OCI-M1 (cell line): ENCODE measurements around the gene MAGEF1.

Experiments
- DNase-seq: peaks from one replicate; lab custom pipeline; 2025; lab: John Stamatoyannopoulos, UW

The MAGEF1 gene

DNA sequence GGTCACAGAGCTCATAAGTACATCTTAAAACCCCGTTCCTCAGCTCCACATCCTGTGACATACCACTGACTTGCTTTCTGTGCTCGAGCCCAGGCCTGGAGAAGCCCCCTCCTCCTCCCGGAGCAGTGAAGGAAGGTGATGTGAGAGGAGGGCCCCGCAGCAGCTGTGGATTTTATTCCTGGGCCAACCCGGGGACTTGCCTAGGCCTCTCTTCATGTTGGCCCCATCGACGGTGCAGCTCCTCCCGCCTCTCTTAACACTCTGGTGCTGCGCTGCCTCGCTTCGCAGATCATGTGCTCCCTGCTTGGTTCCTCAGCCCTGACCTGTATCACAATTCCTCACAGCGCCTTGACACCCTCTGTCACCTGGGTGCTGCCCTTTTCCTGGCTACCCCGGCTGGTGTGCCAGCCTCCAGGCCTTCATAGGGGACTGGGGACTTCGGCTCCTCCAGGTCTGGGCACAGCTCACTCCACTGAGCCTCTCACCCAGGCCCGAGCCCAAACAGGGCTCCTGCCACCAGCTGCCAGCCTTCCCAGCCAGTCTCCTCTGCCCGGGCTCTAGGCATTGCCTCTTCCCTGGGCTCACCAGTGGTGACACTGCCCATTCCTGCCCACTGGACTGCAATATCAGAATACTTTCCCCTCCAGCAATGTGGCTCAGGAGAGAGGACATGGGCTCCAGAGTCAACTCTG lies 21.5 kb downstream of the MAGEF1 start:
- DNase-seq, result no peak

- no peak for DNase-seq
Measured at GRCh38 chr3:184688882-184689271, 23.0 kb downstream of the MAGEF1 start.

DNA sequence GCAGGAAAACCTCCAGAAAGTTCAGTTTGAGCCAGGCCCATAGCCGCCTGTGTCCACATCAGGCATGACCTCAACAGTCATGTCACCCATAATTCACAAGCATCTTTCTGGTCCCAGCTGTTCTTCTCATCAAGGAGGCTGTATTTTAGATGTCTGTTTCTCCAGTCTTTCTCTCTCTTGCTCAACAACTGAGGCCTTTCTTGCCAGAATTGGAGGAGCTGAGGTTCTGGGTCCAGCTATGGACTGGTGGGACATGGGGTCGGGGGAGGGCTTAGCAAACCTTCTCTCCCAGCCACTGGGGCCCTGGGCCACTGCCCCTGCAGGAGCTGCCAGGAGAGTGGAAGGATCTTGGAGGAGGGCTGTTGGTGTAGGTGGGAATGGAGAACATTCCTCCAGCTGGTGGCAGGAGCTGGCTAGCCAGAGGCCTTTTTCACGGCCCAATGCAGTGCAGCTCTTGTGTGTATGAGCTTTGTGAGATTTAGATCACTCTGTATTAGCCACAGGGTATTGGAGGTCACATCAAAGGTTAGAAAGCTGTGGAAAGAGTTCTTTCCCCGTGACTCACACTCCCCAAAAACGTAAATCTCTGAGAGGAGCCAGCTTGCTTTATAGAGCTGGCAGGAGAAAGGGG lies 23.5 kb downstream of the MAGEF1 start:
- no peak for DNase-seq

- no peak for DNase-seq
Measured at GRCh38 chr3:184687363-184688015, 24.4 kb downstream of the MAGEF1 start.

DNA sequence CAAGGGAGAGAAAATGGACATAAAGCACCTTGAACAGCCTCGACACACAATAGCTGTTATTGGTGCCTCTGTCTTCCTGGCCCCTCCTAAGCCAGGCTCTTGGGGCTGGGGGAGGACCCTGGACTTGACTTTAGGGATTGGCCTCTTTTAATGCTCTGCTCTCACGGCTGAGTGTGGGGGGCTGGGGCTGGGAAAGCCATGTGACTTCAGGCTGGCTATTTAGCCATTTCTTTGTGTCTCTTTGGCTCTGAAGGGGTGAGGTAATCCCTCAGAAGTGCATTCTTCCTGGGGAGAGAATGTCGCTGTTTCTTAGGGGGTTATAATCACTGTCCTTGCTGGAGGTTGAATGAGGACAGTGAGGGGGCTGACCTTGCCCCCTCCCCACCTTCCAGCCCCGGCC lies 26.2 kb downstream of the MAGEF1 start:
- no peak for DNase-seq

GRCh38 chr3:184685055-184685454 lies 26.8 kb downstream of the MAGEF1 start:
- DNase-seq, result no peak

- no peak for DNase-seq
Measured at GRCh38 chr3:184683900-184684560, 27.8 kb downstream of the MAGEF1 start.

GRCh38 chr3:184683234-184683633 lies 28.6 kb downstream of the MAGEF1 start:
- no peak for DNase-seq

GRCh38 chr3:184682671-184683070 lies 29.2 kb downstream of the MAGEF1 start:
- no peak for DNase-seq

- DNase-seq, result no peak
Measured at GRCh38 chr3:184680385-184681345, 31.2 kb downstream of the MAGEF1 start.

DNA sequence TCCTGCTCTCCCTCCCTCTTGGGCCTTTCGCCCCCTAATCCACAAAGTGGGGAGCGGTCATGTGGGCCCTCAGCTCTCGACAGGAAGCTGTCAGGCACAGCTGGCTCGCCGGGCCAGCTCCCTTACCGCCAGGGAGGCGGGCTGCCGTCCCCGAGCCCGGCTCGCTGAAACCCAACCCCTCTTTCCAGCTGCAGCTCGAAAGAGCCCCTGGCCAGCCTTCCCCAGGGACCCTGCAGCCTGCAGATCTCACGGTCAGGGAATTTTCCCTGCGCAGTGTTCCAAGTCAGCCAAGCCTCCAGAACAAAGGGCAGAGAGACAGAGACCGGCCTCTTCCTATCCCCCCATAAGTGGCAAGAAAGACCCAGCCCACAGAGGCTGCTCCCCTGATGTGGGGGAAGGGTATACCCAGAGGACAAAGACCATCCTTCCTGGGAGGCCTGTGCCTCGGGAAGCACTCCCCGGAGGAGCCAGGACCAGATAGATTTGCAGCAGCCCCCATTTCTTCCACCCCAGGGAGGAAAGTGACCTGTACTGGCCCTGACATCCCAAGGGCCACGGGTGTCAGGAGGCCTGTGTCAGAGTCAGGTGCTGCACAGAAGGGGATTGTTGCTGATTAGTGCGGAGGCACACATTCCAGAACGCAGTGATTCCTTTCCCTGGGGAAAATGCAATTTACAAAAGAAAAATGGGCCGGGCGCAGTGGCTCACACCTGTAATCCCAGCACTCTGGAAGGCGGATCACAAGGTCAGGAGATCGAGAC lies 32.6 kb downstream of the MAGEF1 start:
- DNase-seq, result no peak

DNA sequence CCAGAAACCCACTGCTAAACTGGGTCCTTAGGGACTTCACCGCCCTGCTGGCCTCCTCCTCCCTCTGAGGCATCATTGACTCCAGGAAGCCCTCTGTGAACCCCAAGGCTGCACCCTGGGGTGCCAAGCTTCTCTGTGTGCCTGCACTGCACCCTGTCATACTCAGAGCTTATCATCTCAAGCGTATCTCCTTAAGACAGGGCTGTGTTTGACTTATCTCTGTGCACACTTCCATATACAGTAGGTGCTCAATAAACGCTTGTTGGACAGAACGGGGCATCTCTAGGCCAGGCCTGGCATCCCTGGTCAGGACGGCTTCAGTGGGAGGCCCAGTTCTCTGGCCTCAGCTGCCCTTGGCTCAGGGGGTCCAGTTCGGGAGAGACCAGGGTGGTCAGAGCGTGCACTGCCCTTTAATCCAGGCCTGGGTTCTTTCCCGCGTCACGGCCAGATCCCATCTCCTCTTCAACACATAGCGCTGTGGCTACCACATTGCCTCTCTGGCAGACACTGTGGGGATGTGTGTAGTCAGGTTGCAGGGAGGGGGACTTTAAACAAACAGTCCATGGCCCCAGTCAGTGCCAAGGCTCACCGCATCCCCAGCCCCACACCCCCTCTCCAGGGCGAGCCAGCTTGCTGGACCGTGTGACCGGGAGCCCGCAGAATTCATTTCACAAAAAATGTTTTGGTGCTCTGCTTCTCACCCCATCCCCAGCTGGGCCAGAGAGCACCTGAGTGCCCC lies 33.4 kb downstream of the MAGEF1 start:
- DNase-seq, result no peak

DNA sequence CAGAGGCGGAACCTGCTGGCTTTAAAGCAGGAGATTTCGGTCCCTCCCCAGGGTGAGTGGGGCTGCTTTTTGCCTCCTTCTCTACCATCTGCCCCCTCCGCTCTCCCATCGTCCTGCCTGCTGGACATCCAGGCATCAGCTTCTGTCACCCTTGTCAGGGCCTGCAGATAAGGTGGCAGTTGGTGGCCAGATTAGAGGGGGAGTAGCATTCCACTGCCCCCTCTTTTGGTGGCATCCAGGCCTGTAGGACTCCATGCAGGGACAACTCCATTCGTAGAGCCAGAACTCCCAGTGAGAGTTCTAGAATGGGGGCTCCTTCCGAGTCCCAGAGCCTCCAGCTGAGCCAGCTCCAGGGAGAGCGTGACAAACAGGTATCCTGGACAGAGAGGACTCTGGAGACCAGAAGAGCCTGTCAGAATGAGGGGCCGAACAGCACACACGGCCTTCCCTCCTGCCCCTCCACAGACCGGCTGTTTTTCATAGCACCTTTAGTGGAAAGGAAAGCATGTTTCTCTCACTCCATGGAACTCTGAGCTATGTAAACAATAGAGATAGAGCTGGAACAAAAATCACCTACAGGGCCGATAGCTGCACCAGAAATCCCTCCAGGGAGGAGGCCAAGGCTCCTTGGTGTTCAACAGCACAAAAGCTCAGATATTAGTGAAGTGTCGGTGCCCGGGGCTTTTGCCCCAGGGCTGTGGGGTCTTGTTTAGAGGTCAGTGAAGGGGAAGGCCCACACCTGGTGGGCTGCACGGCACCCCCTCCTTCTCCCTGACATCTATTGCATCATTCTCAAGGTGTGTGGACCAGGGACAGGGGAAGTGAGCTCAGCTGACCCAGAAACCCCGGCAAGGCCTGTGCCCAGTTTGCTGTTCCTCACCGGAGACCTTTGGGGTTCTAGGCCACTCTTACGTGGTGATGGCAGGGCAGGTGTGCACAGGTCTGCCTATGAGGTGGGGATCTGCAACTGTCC lies 34.2 kb downstream of the MAGEF1 start:
- no peak for DNase-seq

DNA sequence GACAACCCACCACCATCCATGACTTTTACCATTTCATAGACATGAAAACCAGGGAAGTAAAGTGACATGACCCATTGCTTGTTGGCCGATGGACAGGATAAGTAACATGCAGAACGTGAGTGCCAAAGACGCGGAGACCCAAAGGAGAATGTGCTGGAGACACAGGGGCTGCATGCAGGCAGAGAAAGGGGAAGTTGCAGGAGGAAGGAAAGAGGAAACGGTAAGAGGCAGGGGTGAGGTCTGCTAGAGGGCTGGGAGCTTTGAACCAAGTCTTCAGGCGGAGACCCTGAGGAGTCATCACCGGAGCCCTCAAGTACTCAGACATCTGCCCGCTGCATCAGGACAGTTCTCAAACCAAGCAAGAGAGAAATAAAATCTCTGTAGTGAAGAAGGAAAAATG lies 34.9 kb downstream of the MAGEF1 start:
- peak; percentile 45 for DNase-seq

DNA sequence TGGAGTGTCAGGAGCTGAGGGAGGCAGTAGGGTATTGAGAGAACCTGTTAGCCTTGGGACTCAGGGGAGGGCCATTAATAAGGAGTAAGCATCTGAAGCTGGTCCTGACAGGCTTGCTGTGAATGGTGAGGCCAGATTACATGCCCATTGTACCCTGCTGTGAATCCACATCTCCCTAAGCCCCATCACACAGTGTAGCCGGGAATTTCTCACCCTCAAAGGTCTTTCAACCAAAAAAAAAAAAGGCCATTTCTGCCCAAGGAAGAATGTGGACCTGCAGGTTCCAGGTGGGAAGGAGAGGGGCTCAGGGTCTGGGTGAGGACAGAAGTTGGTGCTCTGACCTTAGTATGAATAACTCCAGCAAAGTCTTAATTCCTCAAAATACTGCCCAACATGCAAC lies 37.2 kb downstream of the MAGEF1 start:
- no peak for DNase-seq

DNA sequence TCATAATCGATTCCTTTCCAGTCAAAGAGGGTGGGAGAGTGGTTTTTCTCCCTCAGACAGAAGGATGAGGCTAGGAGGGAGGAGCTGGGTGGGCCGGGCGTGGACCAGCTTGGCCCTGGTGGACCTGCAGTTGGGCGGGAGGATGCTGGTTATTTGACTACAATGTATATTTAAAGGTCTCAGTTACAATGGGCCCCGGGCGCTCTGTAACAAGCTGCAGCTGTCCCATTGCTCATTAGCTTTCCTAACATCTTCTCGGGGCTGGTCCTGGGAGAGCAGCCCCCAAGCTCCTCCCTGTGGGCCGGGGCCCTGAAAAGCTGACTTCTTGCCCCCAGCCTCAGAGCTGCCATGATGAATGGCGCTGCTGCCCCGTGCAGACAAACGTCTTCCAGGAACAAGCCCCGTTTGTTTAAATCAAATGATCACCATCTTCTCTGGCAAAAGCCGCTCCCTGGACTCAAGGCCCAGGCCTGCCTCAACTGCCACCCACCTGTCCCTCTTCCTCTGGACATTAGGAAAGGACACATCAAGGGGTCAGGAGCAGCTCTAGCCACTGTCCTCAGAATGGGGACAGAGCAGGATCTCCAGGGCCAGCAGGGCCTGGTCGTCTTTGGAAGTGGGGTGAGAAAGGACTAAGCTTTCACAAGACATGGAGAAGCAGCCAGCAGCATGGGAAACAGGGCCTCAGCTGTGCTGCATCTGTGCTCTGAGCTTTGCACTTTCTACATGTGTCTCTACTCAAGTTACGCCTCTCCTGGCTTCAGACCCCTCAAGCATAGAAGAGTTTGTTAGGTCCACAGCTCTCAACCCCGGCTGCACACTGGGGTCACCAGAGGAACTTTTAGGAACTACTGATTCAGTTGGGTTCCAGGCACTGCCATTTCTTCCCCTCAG lies 38.6 kb downstream of the MAGEF1 start:
- DNase-seq, result no peak

DNA sequence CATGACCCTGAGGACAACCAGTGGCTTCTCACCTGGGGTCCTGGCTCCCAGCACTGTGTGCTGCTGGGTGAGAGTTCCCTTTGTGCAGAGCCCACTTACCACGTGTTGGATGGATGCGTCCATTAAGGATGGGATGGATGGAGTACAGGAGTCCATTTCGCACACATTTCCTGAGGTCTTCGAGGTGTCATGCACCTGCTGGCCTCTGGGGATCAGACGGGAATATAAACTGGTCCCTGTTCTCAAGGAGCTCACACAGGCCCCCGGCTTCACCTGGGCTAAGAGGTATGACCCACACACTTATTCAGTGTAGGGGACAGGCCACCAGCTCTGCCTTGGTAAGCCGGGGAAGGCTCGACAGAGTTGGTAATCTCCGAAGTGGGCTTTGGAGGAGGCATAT lies 39.5 kb downstream of the MAGEF1 start:
- no peak for DNase-seq

- no peak for DNase-seq
Measured at GRCh38 chr3:184670091-184670602, 41.7 kb downstream of the MAGEF1 start.
